Measurements from ENCODE around the gene GCN1. TPM values are rescaled to one million over a fixed set of nuclear protein-coding genes. Genes with fewer than 3 reads are reported as not detected.

Gene GCN1
- total and polyA plus RNA-seq, 2 of the 8 experiments (the other 6 are each of a cell fraction or from before 2014, with no cell fraction given): 61.4 to 133 TPM

DNA sequence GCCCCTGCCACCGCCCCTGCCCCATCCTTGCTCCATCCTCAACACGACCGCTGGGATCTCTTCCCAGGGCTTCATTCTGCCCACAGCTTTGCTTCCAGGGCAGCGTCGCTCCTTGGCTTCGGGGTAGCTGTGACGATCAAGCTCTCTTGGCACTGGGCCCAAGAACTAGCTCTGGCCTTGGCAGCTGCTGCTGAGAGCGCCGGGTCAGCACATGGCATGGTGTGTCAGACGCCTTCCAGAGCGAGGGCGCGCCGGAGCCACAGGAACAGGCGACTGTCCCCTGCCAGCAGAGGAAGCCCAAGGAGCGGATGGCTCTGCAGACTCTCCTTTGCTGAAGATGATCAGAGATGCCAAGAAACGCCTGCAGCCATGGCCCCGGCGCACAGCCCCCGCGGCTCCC lies 93.9 kb downstream of the GCN1 start (continued):
- TF ChIP-seq BCL11A (IDR thresholded peaks at IDR 0.05; ENCODE audit: low read depth in 2 of 2, low read length in 2 of 2) (no peak), SRF (IDR thresholded peaks at IDR 0.05; ENCODE audit: low read depth, low read length) (no peak), POU5F1 (IDR thresholded peaks at IDR 0.05; ENCODE audit: low read depth, low read length) (no peak), TBP (IDR thresholded peaks at IDR 0.05; ENCODE audit: low read depth, low read length) (no peak), SUZ12 (IDR thresholded peaks at IDR 0.05; ENCODE audit: low read length) (no peak)
- TF ChIP-seq, protein P1, sequence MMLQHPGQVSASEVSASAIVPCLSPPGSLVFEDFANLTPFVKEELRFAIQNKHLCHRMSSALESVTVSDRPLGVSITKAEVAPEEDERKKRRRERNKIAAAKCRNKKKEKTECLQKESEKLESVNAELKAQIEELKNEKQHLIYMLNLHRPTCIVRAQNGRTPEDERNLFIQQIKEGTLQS (IDR thresholded peaks at IDR 0.05; ENCODE audit: insufficient read depth, low read depth, low read length): no peak
- TF ChIP-seq, protein P2, sequence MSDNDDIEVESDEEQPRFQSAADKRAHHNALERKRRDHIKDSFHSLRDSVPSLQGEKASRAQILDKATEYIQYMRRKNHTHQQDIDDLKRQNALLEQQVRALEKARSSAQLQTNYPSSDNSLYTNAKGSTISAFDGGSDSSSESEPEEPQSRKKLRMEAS (IDR thresholded peaks at IDR 0.05): no peak

Measured in H1 (cell line).